T-helper 1 cell treated with Interleukin-12 subunit alpha and Interleukin-12 subunit beta and Interleukin-4 antibody, amounts not matched to agents 30 μg/mL and 1 μg/mL, for 36 hours (primary cell): ENCODE results near the gene CYP3A5.
A peak's percentile ranks its signal among the peaks of the same experiment; 100 is the strongest.
"Not testable (repeated sequence)": the region's sequence is repeated elsewhere in the genome, so short reads cannot be mapped to it uniquely, and the experiment has no call there.

Source experiments
- H3K27ac Mint-ChIP-seq: one replicate; pipeline ENCODE4 v1.8.0; 2021; ENCODE audit warnings: mild to moderate bottlenecking, mixed read lengths
- H3K27me3 Mint-ChIP-seq: one replicate; pipeline ENCODE4 v1.8.0; 2021; ENCODE audit warnings: low read depth, mixed read lengths
- H3K36me3 Mint-ChIP-seq: one replicate; pipeline ENCODE4 v1.8.0; 2021; ENCODE audit warnings: low read depth, mixed read lengths
- H3K4me1 Mint-ChIP-seq: one replicate; pipeline ENCODE4 v1.8.0; 2021; ENCODE audit warnings: low read depth, mixed read lengths
- H3K4me3 Mint-ChIP-seq: one replicate; pipeline ENCODE4 v1.8.0; 2021; ENCODE audit warnings: mild to moderate bottlenecking, moderate library complexity, mixed read lengths
- H3K9me3 Mint-ChIP-seq: one replicate; pipeline ENCODE4 v1.8.0; 2021; ENCODE audit warnings: mixed read lengths

Gene CYP3A5

GRCh38 chr7:99693427-99694200, 13.8 kb upstream of the CYP3A5 start:
- Mint-ChIP-seq H3K4me3 (no peak overlapping the region), H3K27me3 (peaks cover 3% of the 10 kb centered on the region), H3K36me3 (peaks cover 2% of the 10 kb centered on the region), H3K9me3 (peaks cover 6% of the 10 kb centered on the region), H3K4me1 (no peaks in the 10 kb centered on the region), H3K27ac (no peak overlapping the region)

GRCh38 chr7:99693100-99693426, 13.3 kb upstream of the CYP3A5 start:
- Mint-ChIP-seq H3K36me3 (peaks cover 2% of the 10 kb centered on the region), H3K4me1 (no peaks in the 10 kb centered on the region), H3K9me3 (peaks cover 6% of the 10 kb centered on the region), H3K4me3 (no peak overlapping the region), H3K27ac (no peak overlapping the region), H3K27me3 (peaks cover 4% of the 10 kb centered on the region)

GRCh38 chr7:99692563-99692962, 12.8 kb upstream of the CYP3A5 start:
- H3K27me3 Mint-ChIP-seq, H3K4me3 Mint-ChIP-seq, H3K36me3 Mint-ChIP-seq, H3K27ac Mint-ChIP-seq, H3K9me3 Mint-ChIP-seq, H3K4me1 Mint-ChIP-seq: not testable (repeated sequence)

GRCh38 chr7:99691658-99692057, 11.9 kb upstream of the CYP3A5 start:
- not testable (repeated sequence) for H3K36me3 Mint-ChIP-seq, H3K9me3 Mint-ChIP-seq, H3K27ac Mint-ChIP-seq, H3K27me3 Mint-ChIP-seq, H3K4me3 Mint-ChIP-seq, H3K4me1 Mint-ChIP-seq

GRCh38 chr7:99690918-99691317, 11.1 kb upstream of the CYP3A5 start:
- H3K27ac Mint-ChIP-seq, H3K4me3 Mint-ChIP-seq, H3K27me3 Mint-ChIP-seq, H3K9me3 Mint-ChIP-seq, H3K4me1 Mint-ChIP-seq, H3K36me3 Mint-ChIP-seq: not testable (repeated sequence)

- not testable (repeated sequence) for H3K27ac Mint-ChIP-seq, H3K4me1 Mint-ChIP-seq, H3K36me3 Mint-ChIP-seq, H3K4me3 Mint-ChIP-seq, H3K27me3 Mint-ChIP-seq
- H3K9me3 Mint-ChIP-seq, result peaks cover 11% of the 10 kb centered on the region
Observed at GRCh38 chr7:99685871-99686608, 6.2 kb upstream of the CYP3A5 start.

GRCh38 chr7:99685129-99685758, 5.4 kb upstream of the CYP3A5 start:
- Mint-ChIP-seq H3K4me3 (no peak overlapping the region), H3K36me3 (peaks cover 3% of the 10 kb centered on the region), H3K4me1 (no peaks in the 10 kb centered on the region), H3K27me3 (peaks cover 4% of the 10 kb centered on the region), H3K27ac (no peak overlapping the region), H3K9me3 (peaks cover 11% of the 10 kb centered on the region)

- Mint-ChIP-seq H3K36me3 (peaks cover 3% of the 10 kb centered on the region), H3K27ac (no peak overlapping the region), H3K9me3 (peaks cover 4% of the 10 kb centered on the region), H3K27me3 (no peaks in the 10 kb centered on the region), H3K4me3 (no peak overlapping the region), H3K4me1 (peaks cover 11% of the 10 kb centered on the region)
Observed at GRCh38 chr7:99679032-99679399, 780 bp downstream of the CYP3A5 start.

GRCh38 chr7:99677648-99678045, 2.1 kb downstream of the CYP3A5 start:
- Mint-ChIP-seq H3K27ac (no peak overlapping the region), H3K36me3 (no peaks in the 10 kb centered on the region), H3K9me3 (no peaks in the 10 kb centered on the region), H3K4me3 (no peak overlapping the region), H3K4me1 (peaks cover 11% of the 10 kb centered on the region), H3K27me3 (no peaks in the 10 kb centered on the region)

- Mint-ChIP-seq H3K27ac (no peak overlapping the region), H3K36me3 (no peaks in the 10 kb centered on the region), H3K4me1 (peaks cover 11% of the 10 kb centered on the region), H3K27me3 (no peaks in the 10 kb centered on the region), H3K9me3 (no peaks in the 10 kb centered on the region), H3K4me3 (no peak overlapping the region)
Observed at GRCh38 chr7:99677013-99677647, 2.7 kb downstream of the CYP3A5 start.

GRCh38 chr7:99674995-99675742, 4.6 kb downstream of the CYP3A5 start:
- Mint-ChIP-seq H3K27ac (peak overlapping the region; percentile 77), H3K4me3 (peak overlapping the region; percentile 61), H3K36me3 (no peaks in the 10 kb centered on the region), H3K9me3 (no peaks in the 10 kb centered on the region), H3K4me1 (peaks cover 11% of the 10 kb centered on the region), H3K27me3 (no peaks in the 10 kb centered on the region)

- no peaks in the 10 kb centered on the region for H3K27me3 Mint-ChIP-seq
- no peaks in the 10 kb centered on the region for H3K36me3 Mint-ChIP-seq
- no peak overlapping the region for H3K4me3 Mint-ChIP-seq
- no peak overlapping the region for H3K27ac Mint-ChIP-seq
- H3K9me3 Mint-ChIP-seq, result no peaks in the 10 kb centered on the region
- peaks cover 11% of the 10 kb centered on the region for H3K4me1 Mint-ChIP-seq
Observed at GRCh38 chr7:99672573-99672972, 7.2 kb downstream of the CYP3A5 start.

- peaks cover 2% of the 10 kb centered on the region for H3K4me1 Mint-ChIP-seq
- H3K27ac Mint-ChIP-seq, result no peak overlapping the region
Observed at GRCh38 chr7:99669782-99670181, 10.0 kb downstream of the CYP3A5 start.

GRCh38 chr7:99668541-99668940, 11.3 kb downstream of the CYP3A5 start:
- H3K4me3 Mint-ChIP-seq, result no peak overlapping the region
- H3K36me3 Mint-ChIP-seq, result peaks cover 5% of the 10 kb centered on the region
- H3K9me3 Mint-ChIP-seq, result peaks cover 4% of the 10 kb centered on the region
- H3K27ac Mint-ChIP-seq, result no peak overlapping the region
- H3K27me3 Mint-ChIP-seq, result no peaks in the 10 kb centered on the region
- H3K4me1 Mint-ChIP-seq, result no peaks in the 10 kb centered on the region

More at GRCh38 chr7:99669782-99670181, 10.0 kb downstream of the CYP3A5 start:
- no peaks in the 10 kb centered on the region for H3K9me3 Mint-ChIP-seq
- H3K27me3 Mint-ChIP-seq, result no peaks in the 10 kb centered on the region
- H3K4me3 Mint-ChIP-seq, result no peak overlapping the region
- H3K36me3 Mint-ChIP-seq, result no peaks in the 10 kb centered on the region
